ENCODE data around the gene DNLZ.

Gene DNLZ

GRCh38 chr9:136343121-136343883 lies 20.2 kb downstream of the DNLZ start:
- no peak for DNase-seq (ENCODE audit: low spot score)

GRCh38 chr9:136342181-136343120 lies 21.1 kb downstream of the DNLZ start:
- DNase-seq (ENCODE audit: low spot score) = no peak

- no peak for DNase-seq (ENCODE audit: low spot score)
These were observed 21.8 kb downstream of the DNLZ start for GRCh38 chr9:136341769-136342168.

- DNase-seq (ENCODE audit: low spot score) = no peak
These were observed 22.4 kb downstream of the DNLZ start for GRCh38 chr9:136341042-136341655.

GRCh38 chr9:136340356-136341041 lies 23.0 kb downstream of the DNLZ start:
- no peak for DNase-seq (ENCODE audit: low spot score)

GRCh38 chr9:136339958-136340310 lies 23.6 kb downstream of the DNLZ start:
- no peak for DNase-seq (ENCODE audit: low spot score)

DNA sequence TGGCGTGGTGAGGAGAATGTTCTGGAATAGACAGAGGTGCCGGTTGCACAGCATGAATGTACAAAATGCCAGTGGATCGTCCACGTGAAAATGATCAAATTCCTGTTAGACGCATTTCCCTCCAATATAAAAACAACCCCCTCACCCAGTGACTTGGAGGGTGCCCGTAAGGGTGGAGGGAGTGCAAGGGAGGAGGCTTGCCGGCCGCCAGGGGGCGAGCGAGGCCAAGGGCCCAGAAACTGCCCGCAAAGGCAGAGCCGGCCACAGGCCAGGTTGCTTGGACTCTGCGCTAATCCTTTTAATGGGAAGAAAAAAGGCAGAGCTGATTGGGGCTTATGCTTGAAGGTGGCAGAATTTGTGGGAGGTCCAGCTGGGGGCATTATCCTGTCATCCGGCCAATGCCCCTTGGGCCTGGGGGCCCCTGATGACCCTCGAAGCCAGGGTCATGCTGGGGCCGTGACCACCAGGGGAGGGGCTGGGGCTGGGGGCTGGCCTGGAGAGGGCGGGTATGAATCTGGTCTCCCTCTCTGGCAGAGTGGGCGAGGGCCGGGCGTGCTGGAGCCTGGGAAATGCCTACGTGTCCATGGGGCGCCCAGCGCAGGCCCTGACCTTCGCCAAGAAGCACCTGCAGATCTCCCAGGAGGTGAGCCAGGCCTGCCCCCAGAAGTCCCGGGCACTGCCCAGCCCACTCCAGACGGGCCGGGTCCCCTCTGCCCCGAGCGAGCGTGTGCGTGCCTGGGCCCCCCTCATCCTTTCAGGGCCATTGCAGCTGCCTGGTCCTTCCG lies 24.2 kb downstream of the DNLZ start:
- peak; percentile 74 for DNase-seq (ENCODE audit: low spot score)

- DNase-seq (ENCODE audit: low spot score) = no peak
These were observed 25.0 kb downstream of the DNLZ start for GRCh38 chr9:136338511-136338910.

GRCh38 chr9:136337416-136338395 lies 25.8 kb downstream of the DNLZ start:
- no peak for DNase-seq (ENCODE audit: low spot score)

DNA sequence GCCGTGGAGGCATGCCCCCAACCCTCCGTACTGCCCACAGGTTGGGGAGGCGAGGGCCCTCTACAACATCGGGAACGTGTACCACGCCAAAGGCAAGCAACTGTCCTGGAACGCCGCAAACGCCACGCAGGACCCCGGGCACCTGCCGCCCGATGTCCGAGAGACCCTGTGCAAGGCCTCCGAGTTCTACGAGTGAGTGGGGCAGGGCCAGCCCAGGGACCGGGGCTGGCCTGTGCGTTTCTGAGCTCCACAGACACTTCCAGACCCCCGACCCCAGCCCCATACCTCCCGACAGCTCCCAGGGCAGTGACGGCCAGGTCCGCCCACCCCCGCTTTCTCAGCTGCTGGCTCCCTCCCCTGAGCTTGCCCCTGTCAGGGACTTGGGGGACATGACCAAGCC lies 26.7 kb downstream of the DNLZ start:
- DNase-seq (ENCODE audit: low spot score) = no peak

- no peak for DNase-seq (ENCODE audit: low spot score)
These were observed 27.2 kb downstream of the DNLZ start for GRCh38 chr9:136336156-136336870.

GRCh38 chr9:136335296-136336155 lies 28.0 kb downstream of the DNLZ start:
- no peak for DNase-seq (ENCODE audit: low spot score)

- DNase-seq (ENCODE audit: low spot score) = no peak
These were observed 29.0 kb downstream of the DNLZ start for GRCh38 chr9:136334541-136334940.

GRCh38 chr9:136333486-136333885 lies 30.1 kb downstream of the DNLZ start:
- no peak for DNase-seq (ENCODE audit: low spot score)

DNA sequence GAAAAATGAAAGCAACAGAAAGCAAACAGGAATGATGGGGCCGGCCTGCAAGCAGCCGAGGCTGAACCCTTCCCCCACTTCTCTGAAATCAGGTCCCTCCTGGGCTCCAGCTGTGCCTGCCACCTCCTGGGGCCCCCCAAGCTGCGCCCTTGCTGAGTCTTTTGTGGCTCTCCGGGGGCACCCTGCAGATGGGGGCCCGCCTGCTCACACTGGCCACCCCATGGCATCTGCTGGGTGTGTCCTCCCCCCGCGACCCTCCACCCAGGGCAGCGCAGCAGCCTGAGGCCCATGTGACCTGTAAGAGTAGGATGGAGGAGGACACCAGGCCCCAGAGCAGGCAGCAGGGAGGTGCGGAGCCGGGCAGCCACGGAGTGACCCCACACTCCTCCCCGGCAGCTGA lies 30.5 kb downstream of the DNLZ start:
- DNase-seq (ENCODE audit: low spot score) = no peak

DNA sequence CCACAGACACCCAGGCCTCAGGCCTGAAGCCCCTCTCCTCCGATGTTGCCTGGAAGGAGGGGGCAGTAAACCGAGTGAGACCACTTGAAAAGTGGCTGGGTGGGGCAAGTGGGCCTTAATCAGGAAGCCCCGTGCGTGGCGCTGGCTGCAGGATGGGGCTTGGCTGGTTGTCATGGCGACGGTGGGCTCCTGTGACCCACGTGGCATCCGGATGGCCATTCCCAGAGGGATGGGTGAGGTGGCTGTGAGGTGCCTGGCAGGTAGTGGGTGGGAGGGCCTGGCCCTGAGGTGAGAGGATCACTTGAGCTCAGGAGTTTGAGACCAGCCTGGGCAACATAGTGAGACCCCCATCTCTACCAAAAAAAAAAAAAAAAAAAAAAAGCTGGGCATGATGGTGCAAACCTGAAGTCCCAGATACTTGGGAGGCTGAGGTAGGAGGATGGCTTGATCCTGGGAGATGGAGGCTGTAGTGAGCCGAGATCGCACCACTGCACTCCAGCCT lies 31.0 kb downstream of the DNLZ start:
- no peak for DNase-seq (ENCODE audit: low spot score)

DNA sequence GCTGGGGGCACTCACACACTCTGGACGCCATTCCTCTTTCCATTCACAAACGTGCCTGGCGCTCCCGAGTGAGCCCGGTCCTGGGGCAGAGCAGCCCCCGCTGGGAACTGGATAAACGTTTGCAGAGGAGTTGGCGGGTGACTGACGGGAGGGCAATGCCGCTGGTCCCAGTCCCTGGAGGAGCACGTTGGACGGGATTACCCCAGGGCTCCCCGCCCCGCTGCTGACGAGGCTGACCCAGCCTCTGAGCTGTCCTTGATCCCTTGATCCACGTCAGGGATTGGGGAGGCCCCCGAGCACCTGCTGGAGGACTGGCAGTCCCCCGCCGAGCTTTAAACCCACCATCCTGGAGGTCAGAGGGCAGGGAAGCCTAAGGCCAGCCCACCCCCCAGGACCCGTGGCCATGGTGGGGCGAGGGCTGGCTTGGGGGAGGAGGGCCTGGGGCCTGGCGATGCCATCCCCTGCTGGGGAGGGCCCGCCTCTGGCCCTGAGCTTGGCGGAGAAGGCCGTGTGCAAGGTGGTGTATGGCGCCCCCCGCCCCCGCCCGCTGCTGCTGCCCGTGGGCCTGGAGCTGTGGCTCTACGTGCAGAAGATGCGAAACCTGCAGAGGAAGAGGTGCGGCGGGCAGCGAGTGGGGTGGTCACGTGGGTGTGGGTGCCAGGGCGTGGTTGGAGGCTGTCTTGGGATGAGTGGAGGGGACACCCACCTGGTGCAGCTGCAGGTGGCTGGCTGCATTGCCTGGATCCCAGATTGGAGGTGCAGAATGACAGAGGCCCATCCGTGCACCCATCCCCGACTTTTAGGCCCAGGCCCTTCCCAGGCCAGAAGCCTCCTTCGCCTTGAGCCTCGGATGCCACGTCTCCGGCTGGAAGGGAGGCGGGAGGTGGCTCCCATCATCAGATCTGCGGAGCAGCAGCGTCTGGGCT lies 31.7 kb downstream of the DNLZ start:
- DNase-seq (ENCODE audit: low spot score) = no peak

Measured in hepatic stellate cell (primary cell).